ENCODE results near the gene ZFPM1. TPM values are rescaled to one million over a fixed set of nuclear protein-coding genes. Genes with fewer than 3 reads are reported as not detected.

Gene ZFPM1
- total RNA-seq, 1 donor from 2014 or later = 5.7 TPM

DNA sequence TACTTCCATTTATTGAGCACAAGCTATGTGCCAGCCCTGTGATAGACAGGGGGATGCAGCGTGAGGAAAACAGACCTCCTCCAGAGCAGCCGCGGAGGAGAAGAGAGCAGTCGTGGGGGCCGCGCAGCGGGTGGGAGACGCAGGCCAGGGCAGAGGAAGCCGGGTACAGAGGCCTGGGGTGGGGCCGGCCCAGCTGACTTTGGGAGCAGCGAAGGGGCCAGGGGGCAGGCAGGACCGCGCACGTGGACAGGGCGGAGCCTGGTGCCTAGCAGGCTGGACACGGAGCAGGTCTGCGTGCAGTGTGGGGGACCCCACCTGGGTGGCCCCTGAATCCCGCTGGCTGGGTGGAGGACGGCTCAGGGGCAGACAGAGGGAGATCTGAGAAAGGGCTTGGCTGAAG, 46.2 kb downstream of the ZFPM1 start:
- Mint-ChIP-seq H3K27ac (ENCODE audit: unreplicated experiment) (no peak overlapping the region), H3K4me3 (ENCODE audit: unreplicated experiment) (no peak overlapping the region), H3K36me3 (ENCODE audit: unreplicated experiment) (no peaks in the 10 kb centered on the region), H3K27me3 (ENCODE audit: unreplicated experiment) (no peaks in the 10 kb centered on the region), H3K4me1 (ENCODE audit: unreplicated experiment) (peaks cover 2% of the 10 kb centered on the region), H3K9me3 (ENCODE audit: unreplicated experiment) (no peaks in the 10 kb centered on the region)
- no peak for DNase-seq (ENCODE audit: extremely low spot score, unreplicated experiment)
- TF ChIP-seq, protein P1, sequence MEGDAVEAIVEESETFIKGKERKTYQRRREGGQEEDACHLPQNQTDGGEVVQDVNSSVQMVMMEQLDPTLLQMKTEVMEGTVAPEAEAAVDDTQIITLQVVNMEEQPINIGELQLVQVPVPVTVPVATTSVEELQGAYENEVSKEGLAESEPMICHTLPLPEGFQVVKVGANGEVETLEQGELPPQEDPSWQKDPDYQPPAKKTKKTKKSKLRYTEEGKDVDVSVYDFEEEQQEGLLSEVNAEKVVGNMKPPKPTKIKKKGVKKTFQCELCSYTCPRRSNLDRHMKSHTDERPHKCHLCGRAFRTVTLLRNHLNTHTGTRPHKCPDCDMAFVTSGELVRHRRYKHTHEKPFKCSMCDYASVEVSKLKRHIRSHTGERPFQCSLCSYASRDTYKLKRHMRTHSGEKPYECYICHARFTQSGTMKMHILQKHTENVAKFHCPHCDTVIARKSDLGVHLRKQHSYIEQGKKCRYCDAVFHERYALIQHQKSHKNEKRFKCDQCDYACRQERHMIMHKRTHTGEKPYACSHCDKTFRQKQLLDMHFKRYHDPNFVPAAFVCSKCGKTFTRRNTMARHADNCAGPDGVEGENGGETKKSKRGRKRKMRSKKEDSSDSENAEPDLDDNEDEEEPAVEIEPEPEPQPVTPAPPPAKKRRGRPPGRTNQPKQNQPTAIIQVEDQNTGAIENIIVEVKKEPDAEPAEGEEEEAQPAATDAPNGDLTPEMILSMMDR (IDR thresholded peaks at IDR 0.05) = no peak

DNA sequence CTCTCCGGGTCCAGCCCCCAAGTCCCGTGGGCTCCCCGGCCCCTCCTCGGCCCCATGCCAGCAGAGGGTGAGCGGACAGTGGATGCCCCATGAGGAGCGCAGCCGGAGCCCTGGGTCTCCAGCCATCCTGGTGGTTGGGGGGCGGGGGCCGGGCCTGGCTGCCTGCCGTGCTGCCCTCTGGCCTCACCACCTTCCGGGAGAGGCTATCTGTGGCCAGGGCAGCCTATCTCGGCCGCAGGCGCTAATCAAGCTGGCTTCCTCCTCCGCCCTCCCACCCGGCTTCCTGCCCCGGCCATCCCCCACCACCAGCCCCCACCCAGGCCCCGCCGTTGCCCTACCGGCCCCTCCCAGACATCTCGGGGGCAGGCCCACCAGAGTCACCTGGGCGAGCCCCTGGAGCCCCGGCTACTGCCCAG, 46.8 kb downstream of the ZFPM1 start:
- TF ChIP-seq, protein P1 (IDR thresholded peaks at IDR 0.05) = no peak
- H3K4me1 Mint-ChIP-seq (ENCODE audit: unreplicated experiment) = peaks cover 2% of the 10 kb centered on the region
- no peaks in the 10 kb centered on the region for H3K9me3 Mint-ChIP-seq (ENCODE audit: unreplicated experiment)
- H3K36me3 Mint-ChIP-seq (ENCODE audit: unreplicated experiment) = no peaks in the 10 kb centered on the region
- no peak overlapping the region for H3K4me3 Mint-ChIP-seq (ENCODE audit: unreplicated experiment)
- no peak for DNase-seq (ENCODE audit: extremely low spot score, unreplicated experiment)
- H3K27me3 Mint-ChIP-seq (ENCODE audit: unreplicated experiment) = no peaks in the 10 kb centered on the region
- no peak overlapping the region for H3K27ac Mint-ChIP-seq (ENCODE audit: unreplicated experiment)

DNA sequence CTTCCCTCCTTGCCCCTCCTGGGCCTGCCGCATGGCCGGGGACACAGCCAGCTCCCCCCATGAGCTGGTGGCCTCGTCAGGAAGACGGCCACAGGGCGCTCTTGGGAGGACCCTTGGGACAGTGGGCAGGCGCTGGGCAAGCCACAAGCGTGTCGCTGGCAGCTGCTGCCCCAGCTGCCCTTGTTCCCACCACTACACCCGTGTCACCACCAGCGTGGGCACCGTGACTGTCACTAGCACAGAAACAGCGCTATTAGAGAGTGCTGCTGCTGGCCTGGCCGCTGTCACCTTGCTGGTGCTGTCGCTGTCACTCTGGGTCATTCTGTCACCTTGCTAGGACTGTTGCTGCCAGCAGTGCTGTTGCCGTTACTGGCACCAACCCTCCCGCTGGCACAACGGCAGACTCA, 47.2 kb downstream of the ZFPM1 start:
- no peak for DNase-seq (ENCODE audit: extremely low spot score, unreplicated experiment)
- Mint-ChIP-seq H3K9me3 (ENCODE audit: unreplicated experiment) (no peaks in the 10 kb centered on the region), H3K27me3 (ENCODE audit: unreplicated experiment) (no peaks in the 10 kb centered on the region), H3K36me3 (ENCODE audit: unreplicated experiment) (no peaks in the 10 kb centered on the region), H3K27ac (ENCODE audit: unreplicated experiment) (no peak overlapping the region), H3K4me3 (ENCODE audit: unreplicated experiment) (no peak overlapping the region), H3K4me1 (ENCODE audit: unreplicated experiment) (peaks cover 4% of the 10 kb centered on the region)
- TF ChIP-seq, protein P1 (IDR thresholded peaks at IDR 0.05) = no peak

DNA sequence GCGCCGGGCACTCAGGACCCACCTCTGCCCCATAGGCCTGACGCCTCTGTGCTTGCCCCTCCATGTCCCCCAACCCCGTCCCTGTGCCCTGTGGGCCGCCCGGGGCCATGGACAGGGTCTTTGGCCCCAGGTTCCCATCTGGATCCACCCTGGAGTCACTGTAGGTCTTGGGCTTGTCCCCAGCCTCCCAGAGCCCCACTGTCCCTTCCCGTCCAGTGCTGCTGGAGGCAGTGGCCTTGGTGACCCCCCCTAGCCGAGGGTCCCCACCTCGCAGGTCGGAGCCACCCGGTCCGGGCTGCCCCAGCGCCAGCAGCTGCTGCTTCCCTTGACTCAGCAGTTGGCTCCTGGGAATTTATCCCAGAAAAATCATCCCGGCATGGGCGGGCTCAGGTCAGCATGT, 49.3 kb downstream of the ZFPM1 start:
- no peak overlapping the region for H3K4me3 Mint-ChIP-seq (ENCODE audit: unreplicated experiment)
- no peak overlapping the region for H3K27ac Mint-ChIP-seq (ENCODE audit: unreplicated experiment)
- no peaks in the 10 kb centered on the region for H3K9me3 Mint-ChIP-seq (ENCODE audit: unreplicated experiment)
- H3K36me3 Mint-ChIP-seq (ENCODE audit: unreplicated experiment) = no peaks in the 10 kb centered on the region
- TF ChIP-seq, protein P1 (IDR thresholded peaks at IDR 0.05) = no peak
- DNase-seq (ENCODE audit: extremely low spot score, unreplicated experiment) = no peak
- H3K27me3 Mint-ChIP-seq (ENCODE audit: unreplicated experiment) = no peaks in the 10 kb centered on the region
- H3K4me1 Mint-ChIP-seq (ENCODE audit: unreplicated experiment) = peaks cover 4% of the 10 kb centered on the region

DNA sequence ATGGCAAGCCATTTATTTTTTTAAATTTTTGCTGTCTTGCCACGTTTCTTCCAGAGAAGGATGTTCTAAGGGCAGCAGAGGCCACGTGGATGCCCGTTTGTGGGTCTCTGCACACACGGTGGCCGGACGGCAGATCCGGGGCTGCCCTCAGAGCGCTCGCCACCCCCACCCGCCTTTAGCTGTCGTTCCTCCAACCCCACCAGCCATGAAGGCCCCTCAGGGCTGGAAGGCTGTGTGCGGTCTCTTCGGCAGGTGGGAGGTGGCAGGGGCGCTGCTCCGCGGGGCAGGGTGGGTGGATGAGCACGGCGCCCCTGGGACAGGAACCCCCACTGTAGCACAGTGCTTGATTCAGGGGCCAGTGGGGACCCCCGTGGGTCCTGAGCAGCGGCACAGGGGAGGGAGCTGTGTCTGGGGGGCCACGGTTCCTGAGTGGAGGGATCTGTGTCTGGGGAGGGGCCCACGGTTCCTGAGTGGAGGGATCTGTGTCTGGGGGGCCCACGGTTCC, 49.7 kb downstream of the ZFPM1 start:
- Mint-ChIP-seq H3K4me1 (ENCODE audit: unreplicated experiment) (peaks cover 4% of the 10 kb centered on the region), H3K4me3 (ENCODE audit: unreplicated experiment) (no peak overlapping the region), H3K27ac (ENCODE audit: unreplicated experiment) (no peak overlapping the region)

More for the DNA sequence above, 49.7 kb downstream of the ZFPM1 start:
- H3K36me3 Mint-ChIP-seq (ENCODE audit: unreplicated experiment) = no peaks in the 10 kb centered on the region
- no peaks in the 10 kb centered on the region for H3K9me3 Mint-ChIP-seq (ENCODE audit: unreplicated experiment)
- no peaks in the 10 kb centered on the region for H3K27me3 Mint-ChIP-seq (ENCODE audit: unreplicated experiment)
- TF ChIP-seq, protein P1 (IDR thresholded peaks at IDR 0.05) = no peak
- no peak for DNase-seq (ENCODE audit: extremely low spot score, unreplicated experiment)

All from osteocyte (in vitro differentiated cells).